GM23338 (cell line): ENCODE results near the gene NRCAM. TPM values are rescaled to one million over a fixed set of nuclear protein-coding genes. Genes with fewer than 3 reads are reported as not detected.

Source experiments
- ATAC-seq: fragments of 200-7000 bp; cut with Tn5 transposase; 3 replicates; pipeline ENCODE4 v1.9.1; 2020
- DNase-seq: peaks from one replicate; pipeline ENCODE4 v3.0.0-alpha.2; 2015; ENCODE audit warnings: low spot score
- H2AFZ ChIP-seq: fragments of 200-600 bp; sonication (generic); 2 replicates; pipeline ENCODE4 v1.8.0; 2016; ENCODE audit warnings: antibody characterized with exemption, mild to moderate bottlenecking, moderate library complexity
- H3F3A ChIP-seq: fragments of 200-600 bp; sonication (generic); replicated peaks from 2 replicates; pipeline ENCODE4 v1.8.0; 2017; ENCODE audit warnings: antibody characterized with exemption, mixed run types, low read depth
- H3K27ac ChIP-seq: fragments of 200-600 bp; sonication (generic); 2 replicates; pipeline ENCODE4 v1.6.1; 2016; ENCODE audit warnings: low read depth
- H3K27me3 ChIP-seq: fragments of 200-600 bp; sonication (generic); 2 replicates; pipeline ENCODE4 v1.8.0; 2016; ENCODE audit warnings: mild to moderate bottlenecking, mixed run types, moderate library complexity; ENCODE audit not compliant: insufficient read depth
- H3K36me3 ChIP-seq: fragments of 200-600 bp; sonication (generic); 2 replicates; pipeline ENCODE4 v1.8.0; 2016; ENCODE audit warnings: mild to moderate bottlenecking; ENCODE audit not compliant: insufficient read depth
- H3K4me1 ChIP-seq: fragments of 200-600 bp; sonication (generic); 2 replicates; pipeline ENCODE4 v1.8.0; 2016; ENCODE audit warnings: mild to moderate bottlenecking, moderate library complexity; ENCODE audit not compliant: insufficient read depth
- H3K4me2 ChIP-seq: fragments of 200-600 bp; sonication (generic); 2 replicates; pipeline ENCODE4 v1.7.1; 2017; ENCODE audit warnings: mixed run types
- H3K4me3 ChIP-seq: fragments of 200-600 bp; sonication (generic); 2 replicates; pipeline ENCODE4 v1.6.1; 2016; ENCODE audit warnings: mixed run types
- H3K79me2 ChIP-seq: fragments of 200-600 bp; sonication (generic); replicated peaks from 2 replicates; pipeline ENCODE4 v1.8.0; 2017; ENCODE audit warnings: mild to moderate bottlenecking; ENCODE audit not compliant: insufficient read depth
- H3K9me2 ChIP-seq: fragments of 200-600 bp; sonication (generic); 2 replicates; pipeline ENCODE4 v1.8.0; 2017; ENCODE audit not compliant: insufficient read depth
- H4K20me1 ChIP-seq: fragments of 200-600 bp; sonication (generic); replicated peaks from 2 replicates; pipeline ENCODE4 v1.8.0; 2017; ENCODE audit warnings: mild to moderate bottlenecking; ENCODE audit not compliant: insufficient read depth
- H3K27ac Mint-ChIP-seq: 2 replicates; pipeline ENCODE4 v1.8.0; 2020; ENCODE audit warnings: inconsistent platforms, mild to moderate bottlenecking, moderate library complexity, mixed read lengths
- H3K27me3 Mint-ChIP-seq: 3 replicates; pipeline ENCODE4 v1.8.0; 2022; ENCODE audit warnings: low read depth, mild to moderate bottlenecking, moderate library complexity, mixed read lengths, inconsistent platforms; ENCODE audit not compliant: insufficient read depth, poor library complexity
- H3K36me3 Mint-ChIP-seq: 3 replicates; pipeline ENCODE4 v1.8.0; 2021; ENCODE audit warnings: low read depth, mild to moderate bottlenecking, inconsistent platforms, moderate library complexity, mixed read lengths
- H3K4me1 Mint-ChIP-seq: 3 replicates; pipeline ENCODE4 v1.8.0; 2020; ENCODE audit warnings: mild to moderate bottlenecking, inconsistent platforms, mixed read lengths
- H3K4me3 Mint-ChIP-seq: 3 replicates; pipeline ENCODE4 v1.8.0; 2021; ENCODE audit warnings: moderate library complexity, mild to moderate bottlenecking, inconsistent platforms, mixed read lengths
- H3K9me3 Mint-ChIP-seq: 3 replicates; pipeline ENCODE4 v1.8.0; 2020; ENCODE audit warnings: moderate library complexity, mild to moderate bottlenecking, inconsistent platforms, mixed read lengths
- CREB1 ChIP-seq: fragments of 250-450 bp; sonication (Bioruptor Pico); IDR thresholded peaks from 2 replicates; pipeline ENCODE4 v1.5.0; 2020; ENCODE audit warnings: low read depth, mild to moderate bottlenecking, moderate library complexity
- EZH2 ChIP-seq: fragments of 200-600 bp; sonication (generic); IDR thresholded peaks from one replicate; pipeline ENCODE4 v1.8.0; 2017; ENCODE audit warnings: antibody characterized with exemption, mild to moderate bottlenecking, low read depth; ENCODE audit not compliant: unreplicated experiment
- EZH2phosphoT487 ChIP-seq: fragments of 200-600 bp; sonication (generic); IDR thresholded peaks from one replicate; pipeline ENCODE4 v1.8.1; 2018; ENCODE audit warnings: antibody characterized with exemption; ENCODE audit not compliant: unreplicated experiment
- JUNB ChIP-seq: IDR thresholded peaks from one replicate; pipeline ENCODE4 v1.6.1; 2016; ENCODE audit warnings: antibody characterized with exemption; ENCODE audit not compliant: unreplicated experiment
- NANOG ChIP-seq: IDR thresholded peaks from 2 replicates; pipeline ENCODE4 v1.6.1; 2016; ENCODE audit warnings: antibody characterized with exemption, borderline replicate concordance
- POLR2AphosphoS5 ChIP-seq: IDR thresholded peaks from 2 replicates; pipeline ENCODE4 v1.6.1; 2016; ENCODE audit warnings: antibody characterized with exemption, low read depth
- STAT1 ChIP-seq: IDR thresholded peaks from one replicate; pipeline ENCODE4 v1.6.1; 2016; ENCODE audit warnings: antibody characterized with exemption; ENCODE audit not compliant: unreplicated experiment
- ZNF114 ChIP-seq: fragments of 250-450 bp; sonication (Bioruptor Pico); IDR thresholded peaks from 2 replicates; pipeline ENCODE4 v1.5.0; 2020; ENCODE audit warnings: mild to moderate bottlenecking, moderate library complexity
- ZNF331 ChIP-seq: fragments of 250-450 bp; sonication (Bioruptor Pico); IDR thresholded peaks from 2 replicates; pipeline ENCODE4 v1.5.0; 2020; ENCODE audit warnings: low read depth, mild to moderate bottlenecking, moderate library complexity
- polyA plus RNA-seq: library from polyadenylated mRNA; unstranded; fragments of >200 nt; fragmentation: Nextera tagmentation; extraction: Ambion mirVana; gene quantifications from 2 replicates; pipeline ENCODE4 v1.2.1, GENCODE V29; 2016
- total RNA-seq: library from RNA; depleted of rRNA; stranded (reverse); fragments of >200 nt; shearing (Covaris generic); gene quantifications from 2 replicates; pipeline ENCODE4 v1.2.3, GENCODE V29; 2014
- TF ChIP-seq, protein P1 (sequence below): IDR thresholded peaks from 2 replicates; pipeline ENCODE4 v1.6.1; 2016; ENCODE audit warnings: antibody characterized with exemption
- TF ChIP-seq, protein P2 (sequence below), 2 experiments: fragments of 200-600 bp in 1 of 2; sonication (generic) in 1 of 2; conservative IDR thresholded peaks; 2 replicates each; pipeline versions ENCODE4 v1.5.1 to v1.6.1; 2016 to 2017; ENCODE audit warnings: antibody characterized with exemption in 2 of 2, low read depth in 2 of 2, mild to moderate bottlenecking in 2 of 2, moderate library complexity in 1 of 2
- TF ChIP-seq, protein P3 (sequence below): IDR thresholded peaks from one replicate; pipeline ENCODE4 v1.6.1; 2018; ENCODE audit warnings: antibody characterized with exemption; ENCODE audit not compliant: unreplicated experiment
- TF ChIP-seq, protein P4 (sequence below): fragments of 250-450 bp; sonication (Bioruptor Pico); IDR thresholded peaks from 2 replicates; pipeline ENCODE4 v1.5.0; 2020; ENCODE audit warnings: mild to moderate bottlenecking, moderate library complexity

NRCAM gene
- total and polyA plus RNA-seq, 2 experiments from 2014 or later = 2.5 to 6.8 TPM

DNA sequence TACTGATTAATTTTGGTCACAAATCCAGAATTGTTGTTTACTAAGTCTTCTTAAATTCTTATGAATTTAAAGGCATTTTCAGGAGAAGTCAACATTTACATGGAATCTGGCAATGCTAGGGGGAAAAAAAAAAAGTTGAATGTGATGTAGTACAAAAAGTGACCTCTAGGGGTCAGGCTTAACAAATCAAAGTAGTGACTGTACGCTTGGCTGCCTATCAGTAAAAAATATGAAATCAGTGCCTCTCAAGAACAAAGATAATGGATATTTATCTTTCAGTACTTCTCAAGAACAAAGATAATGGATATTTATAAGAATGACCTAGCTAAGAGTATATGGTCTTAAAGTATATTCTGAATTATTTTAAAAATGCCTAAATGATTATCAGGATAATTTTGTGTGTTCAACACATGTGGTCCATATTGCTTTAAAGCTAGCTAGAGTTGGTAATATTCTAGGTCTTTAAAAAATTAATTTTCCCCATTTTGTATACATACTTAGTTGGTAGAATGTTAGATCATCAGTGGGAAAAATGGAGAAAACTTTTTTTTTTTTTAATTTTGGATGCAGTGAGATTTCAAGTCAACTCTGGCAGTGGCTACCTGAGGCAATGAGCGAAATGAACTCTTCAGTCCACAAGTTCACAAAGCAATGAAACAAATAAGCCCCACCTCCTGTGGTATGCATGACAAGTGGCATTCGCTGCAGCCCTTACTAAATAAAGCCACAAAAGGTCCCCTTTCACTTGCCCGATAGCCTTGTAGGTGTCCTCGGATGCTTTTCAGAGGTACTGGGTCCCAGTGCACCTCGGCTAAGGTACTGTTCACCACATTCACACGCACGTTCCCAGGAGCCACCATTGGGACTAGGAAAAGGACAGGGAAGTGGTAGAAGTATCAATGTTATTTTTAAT, 274.9 kb downstream of the NRCAM start:
- H3F3A ChIP-seq = no peaks in the 10 kb centered on the region
- no peaks in the 10 kb centered on the region for H3K36me3 ChIP-seq
- no peak overlapping the region for H2AFZ ChIP-seq
- H3K4me3 Mint-ChIP-seq = no peak overlapping the region; the same call in 2 of the 3 replicates
- H3K36me3 Mint-ChIP-seq = no peaks in the 10 kb centered on the region; the same call in 2 of the 3 replicates
- 0 out of 2 replicates have a peak overlapping the region, but pooled peaks have one; percentile 2 for H3K4me3 ChIP-seq
- H3K4me1 ChIP-seq = peaks cover 3% of the 10 kb centered on the region; the same call in 1 of the 2 replicates
- TF ChIP-seq EZH2 (no peak), EZH2phosphoT487 (no peak), CREB1 (CRISPR knock-in tag) (peak; percentile 55; the same call in 1 of the 2 replicates), NANOG (no peak), STAT1 (no peak), ZNF331 (no peak), POLR2AphosphoS5 (no peak), ZNF114 (peak; percentile 27; the same call in 1 of the 2 replicates), JUNB (no peak)
- TF ChIP-seq, protein P1, sequence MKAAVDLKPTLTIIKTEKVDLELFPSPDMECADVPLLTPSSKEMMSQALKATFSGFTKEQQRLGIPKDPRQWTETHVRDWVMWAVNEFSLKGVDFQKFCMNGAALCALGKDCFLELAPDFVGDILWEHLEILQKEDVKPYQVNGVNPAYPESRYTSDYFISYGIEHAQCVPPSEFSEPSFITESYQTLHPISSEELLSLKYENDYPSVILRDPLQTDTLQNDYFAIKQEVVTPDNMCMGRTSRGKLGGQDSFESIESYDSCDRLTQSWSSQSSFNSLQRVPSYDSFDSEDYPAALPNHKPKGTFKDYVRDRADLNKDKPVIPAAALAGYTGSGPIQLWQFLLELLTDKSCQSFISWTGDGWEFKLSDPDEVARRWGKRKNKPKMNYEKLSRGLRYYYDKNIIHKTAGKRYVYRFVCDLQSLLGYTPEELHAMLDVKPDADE = no peak
- TF ChIP-seq, protein P2, sequence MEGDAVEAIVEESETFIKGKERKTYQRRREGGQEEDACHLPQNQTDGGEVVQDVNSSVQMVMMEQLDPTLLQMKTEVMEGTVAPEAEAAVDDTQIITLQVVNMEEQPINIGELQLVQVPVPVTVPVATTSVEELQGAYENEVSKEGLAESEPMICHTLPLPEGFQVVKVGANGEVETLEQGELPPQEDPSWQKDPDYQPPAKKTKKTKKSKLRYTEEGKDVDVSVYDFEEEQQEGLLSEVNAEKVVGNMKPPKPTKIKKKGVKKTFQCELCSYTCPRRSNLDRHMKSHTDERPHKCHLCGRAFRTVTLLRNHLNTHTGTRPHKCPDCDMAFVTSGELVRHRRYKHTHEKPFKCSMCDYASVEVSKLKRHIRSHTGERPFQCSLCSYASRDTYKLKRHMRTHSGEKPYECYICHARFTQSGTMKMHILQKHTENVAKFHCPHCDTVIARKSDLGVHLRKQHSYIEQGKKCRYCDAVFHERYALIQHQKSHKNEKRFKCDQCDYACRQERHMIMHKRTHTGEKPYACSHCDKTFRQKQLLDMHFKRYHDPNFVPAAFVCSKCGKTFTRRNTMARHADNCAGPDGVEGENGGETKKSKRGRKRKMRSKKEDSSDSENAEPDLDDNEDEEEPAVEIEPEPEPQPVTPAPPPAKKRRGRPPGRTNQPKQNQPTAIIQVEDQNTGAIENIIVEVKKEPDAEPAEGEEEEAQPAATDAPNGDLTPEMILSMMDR (conservative IDR thresholded peaks at IDR 0.05; ENCODE audit: low read depth in 2 of 2) = peak; percentile 69 to 82
- TF ChIP-seq, protein P3, sequence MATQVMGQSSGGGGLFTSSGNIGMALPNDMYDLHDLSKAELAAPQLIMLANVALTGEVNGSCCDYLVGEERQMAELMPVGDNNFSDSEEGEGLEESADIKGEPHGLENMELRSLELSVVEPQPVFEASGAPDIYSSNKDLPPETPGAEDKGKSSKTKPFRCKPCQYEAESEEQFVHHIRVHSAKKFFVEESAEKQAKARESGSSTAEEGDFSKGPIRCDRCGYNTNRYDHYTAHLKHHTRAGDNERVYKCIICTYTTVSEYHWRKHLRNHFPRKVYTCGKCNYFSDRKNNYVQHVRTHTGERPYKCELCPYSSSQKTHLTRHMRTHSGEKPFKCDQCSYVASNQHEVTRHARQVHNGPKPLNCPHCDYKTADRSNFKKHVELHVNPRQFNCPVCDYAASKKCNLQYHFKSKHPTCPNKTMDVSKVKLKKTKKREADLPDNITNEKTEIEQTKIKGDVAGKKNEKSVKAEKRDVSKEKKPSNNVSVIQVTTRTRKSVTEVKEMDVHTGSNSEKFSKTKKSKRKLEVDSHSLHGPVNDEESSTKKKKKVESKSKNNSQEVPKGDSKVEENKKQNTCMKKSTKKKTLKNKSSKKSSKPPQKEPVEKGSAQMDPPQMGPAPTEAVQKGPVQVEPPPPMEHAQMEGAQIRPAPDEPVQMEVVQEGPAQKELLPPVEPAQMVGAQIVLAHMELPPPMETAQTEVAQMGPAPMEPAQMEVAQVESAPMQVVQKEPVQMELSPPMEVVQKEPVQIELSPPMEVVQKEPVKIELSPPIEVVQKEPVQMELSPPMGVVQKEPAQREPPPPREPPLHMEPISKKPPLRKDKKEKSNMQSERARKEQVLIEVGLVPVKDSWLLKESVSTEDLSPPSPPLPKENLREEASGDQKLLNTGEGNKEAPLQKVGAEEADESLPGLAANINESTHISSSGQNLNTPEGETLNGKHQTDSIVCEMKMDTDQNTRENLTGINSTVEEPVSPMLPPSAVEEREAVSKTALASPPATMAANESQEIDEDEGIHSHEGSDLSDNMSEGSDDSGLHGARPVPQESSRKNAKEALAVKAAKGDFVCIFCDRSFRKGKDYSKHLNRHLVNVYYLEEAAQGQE = no peak
- TF ChIP-seq, protein P4, sequence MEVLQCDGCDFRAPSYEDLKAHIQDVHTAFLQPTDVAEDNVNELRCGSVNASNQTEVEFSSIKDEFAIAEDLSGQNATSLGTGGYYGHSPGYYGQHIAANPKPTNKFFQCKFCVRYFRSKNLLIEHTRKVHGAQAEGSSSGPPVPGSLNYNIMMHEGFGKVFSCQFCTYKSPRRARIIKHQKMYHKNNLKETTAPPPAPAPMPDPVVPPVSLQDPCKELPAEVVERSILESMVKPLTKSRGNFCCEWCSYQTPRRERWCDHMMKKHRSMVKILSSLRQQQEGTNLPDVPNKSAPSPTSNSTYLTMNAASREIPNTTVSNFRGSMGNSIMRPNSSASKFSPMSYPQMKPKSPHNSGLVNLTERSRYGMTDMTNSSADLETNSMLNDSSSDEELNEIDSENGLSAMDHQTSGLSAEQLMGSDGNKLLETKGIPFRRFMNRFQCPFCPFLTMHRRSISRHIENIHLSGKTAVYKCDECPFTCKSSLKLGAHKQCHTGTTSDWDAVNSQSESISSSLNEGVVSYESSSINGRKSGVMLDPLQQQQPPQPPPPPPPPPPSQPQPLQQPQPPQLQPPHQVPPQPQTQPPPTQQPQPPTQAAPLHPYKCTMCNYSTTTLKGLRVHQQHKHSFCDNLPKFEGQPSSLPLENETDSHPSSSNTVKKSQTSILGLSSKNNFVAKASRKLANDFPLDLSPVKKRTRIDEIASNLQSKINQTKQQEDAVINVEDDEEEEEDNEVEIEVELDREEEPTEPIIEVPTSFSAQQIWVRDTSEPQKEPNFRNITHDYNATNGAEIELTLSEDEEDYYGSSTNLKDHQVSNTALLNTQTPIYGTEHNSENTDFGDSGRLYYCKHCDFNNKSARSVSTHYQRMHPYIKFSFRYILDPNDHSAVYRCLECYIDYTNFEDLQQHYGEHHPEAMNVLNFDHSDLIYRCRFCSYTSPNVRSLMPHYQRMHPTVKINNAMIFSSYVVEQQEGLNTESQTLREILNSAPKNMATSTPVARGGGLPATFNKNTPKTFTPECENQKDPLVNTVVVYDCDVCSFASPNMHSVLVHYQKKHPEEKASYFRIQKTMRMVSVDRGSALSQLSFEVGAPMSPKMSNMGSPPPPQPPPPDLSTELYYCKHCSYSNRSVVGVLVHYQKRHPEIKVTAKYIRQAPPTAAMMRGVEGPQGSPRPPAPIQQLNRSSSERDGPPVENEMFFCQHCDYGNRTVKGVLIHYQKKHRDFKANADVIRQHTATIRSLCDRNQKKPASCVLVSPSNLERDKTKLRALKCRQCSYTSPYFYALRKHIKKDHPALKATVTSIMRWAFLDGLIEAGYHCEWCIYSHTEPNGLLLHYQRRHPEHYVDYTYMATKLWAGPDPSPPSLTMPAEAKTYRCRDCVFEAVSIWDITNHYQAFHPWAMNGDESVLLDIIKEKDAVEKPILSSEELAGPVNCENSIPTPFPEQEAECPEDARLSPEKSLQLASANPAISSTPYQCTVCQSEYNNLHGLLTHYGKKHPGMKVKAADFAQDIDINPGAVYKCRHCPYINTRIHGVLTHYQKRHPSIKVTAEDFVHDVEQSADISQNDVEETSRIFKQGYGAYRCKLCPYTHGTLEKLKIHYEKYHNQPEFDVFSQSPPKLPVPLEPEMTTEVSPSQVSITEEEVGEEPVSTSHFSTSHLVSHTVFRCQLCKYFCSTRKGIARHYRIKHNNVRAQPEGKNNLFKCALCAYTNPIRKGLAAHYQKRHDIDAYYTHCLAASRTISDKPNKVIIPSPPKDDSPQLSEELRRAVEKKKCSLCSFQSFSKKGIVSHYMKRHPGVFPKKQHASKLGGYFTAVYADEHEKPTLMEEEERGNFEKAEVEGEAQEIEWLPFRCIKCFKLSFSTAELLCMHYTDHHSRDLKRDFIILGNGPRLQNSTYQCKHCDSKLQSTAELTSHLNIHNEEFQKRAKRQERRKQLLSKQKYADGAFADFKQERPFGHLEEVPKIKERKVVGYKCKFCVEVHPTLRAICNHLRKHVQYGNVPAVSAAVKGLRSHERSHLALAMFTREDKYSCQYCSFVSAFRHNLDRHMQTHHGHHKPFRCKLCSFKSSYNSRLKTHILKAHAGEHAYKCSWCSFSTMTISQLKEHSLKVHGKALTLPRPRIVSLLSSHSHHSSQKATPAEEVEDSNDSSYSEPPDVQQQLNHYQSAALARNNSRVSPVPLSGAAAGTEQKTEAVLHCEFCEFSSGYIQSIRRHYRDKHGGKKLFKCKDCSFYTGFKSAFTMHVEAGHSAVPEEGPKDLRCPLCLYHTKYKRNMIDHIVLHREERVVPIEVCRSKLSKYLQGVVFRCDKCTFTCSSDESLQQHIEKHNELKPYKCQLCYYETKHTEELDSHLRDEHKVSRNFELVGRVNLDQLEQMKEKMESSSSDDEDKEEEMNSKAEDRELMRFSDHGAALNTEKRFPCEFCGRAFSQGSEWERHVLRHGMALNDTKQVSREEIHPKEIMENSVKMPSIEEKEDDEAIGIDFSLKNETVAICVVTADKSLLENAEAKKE (CRISPR knock-in tag) = peak; percentile 74
- H3K27ac Mint-ChIP-seq = peak overlapping the region; percentile 32; the same call in 1 of the 2 replicates
- H3K9me2 ChIP-seq = no peaks in the 10 kb centered on the region
- H3K27ac ChIP-seq = no peak overlapping the region
- no peaks in the 10 kb centered on the region for H3K27me3 ChIP-seq
- H4K20me1 ChIP-seq = no peaks in the 10 kb centered on the region
- no peak overlapping the region for H3K4me2 ChIP-seq
- H3K79me2 ChIP-seq = no peaks in the 10 kb centered on the region
- H3K9me3 Mint-ChIP-seq = no peaks in the 10 kb centered on the region; the same call in 2 of the 3 replicates
- DNase-seq (peak; percentile 92), ATAC-seq (peak; percentile 99)
- H3K27me3 Mint-ChIP-seq = peaks cover 2% of the 10 kb centered on the region
- H3K4me1 Mint-ChIP-seq = peaks cover 13% of the 10 kb centered on the region; the same call in 2 of the 3 replicates
